Stimulated activated CD8-positive, alpha-beta memory T cell treated with anti-CD3 and anti-CD28 coated beads, Interleukin-12 subunit alpha, Interleukin-12 subunit beta, amount 100 ng/mL, for 4 hours (primary cell): ENCODE measurements around the gene ZMYND12.

ENCODE experiments used
- DNase-seq: peaks from one replicate; pipeline ENCODE4 v3.0.0-alpha.2; 2020; ENCODE audit warnings: low read depth

Gene ZMYND12

DNA sequence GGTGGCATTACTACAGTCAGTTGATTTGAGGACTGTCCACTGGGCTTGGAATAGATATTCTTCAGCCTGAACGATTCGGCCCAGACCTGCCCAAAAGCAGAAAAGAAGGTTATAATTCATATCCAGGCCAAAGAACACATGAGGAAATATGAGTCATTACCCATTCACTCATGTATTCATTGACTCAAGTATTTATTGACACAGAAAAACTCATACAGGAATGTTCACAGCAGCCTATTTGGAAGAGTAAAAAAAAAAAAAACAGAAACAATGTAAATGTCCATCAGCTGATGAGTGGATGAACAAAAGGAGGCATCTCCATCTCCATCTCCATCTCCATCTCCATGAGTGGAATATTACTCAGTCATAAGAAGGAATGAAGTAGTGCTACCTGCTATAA lies 15.9 kb downstream of the ZMYND12 start:
- DNase-seq: no peak

DNA sequence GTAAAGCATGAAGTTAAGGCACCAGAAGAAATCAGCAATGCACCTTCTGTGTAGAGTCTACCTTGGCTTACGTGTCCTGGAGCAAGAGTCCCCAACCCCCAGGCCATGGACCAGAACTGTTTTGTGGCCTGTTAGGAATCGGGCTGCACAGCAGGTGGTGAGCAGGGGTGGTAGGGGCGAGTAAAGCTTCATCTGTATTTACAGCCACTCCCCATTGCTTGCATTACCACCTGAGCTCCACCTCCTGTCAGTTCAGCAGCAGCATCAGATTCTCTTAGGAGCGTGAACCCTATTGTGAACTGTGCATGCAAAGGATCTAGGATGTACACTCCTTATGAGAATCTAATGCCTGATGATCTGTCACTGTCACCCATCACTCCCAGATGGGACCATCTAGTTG lies 21.5 kb downstream of the ZMYND12 start:
- no peak for DNase-seq

DNA sequence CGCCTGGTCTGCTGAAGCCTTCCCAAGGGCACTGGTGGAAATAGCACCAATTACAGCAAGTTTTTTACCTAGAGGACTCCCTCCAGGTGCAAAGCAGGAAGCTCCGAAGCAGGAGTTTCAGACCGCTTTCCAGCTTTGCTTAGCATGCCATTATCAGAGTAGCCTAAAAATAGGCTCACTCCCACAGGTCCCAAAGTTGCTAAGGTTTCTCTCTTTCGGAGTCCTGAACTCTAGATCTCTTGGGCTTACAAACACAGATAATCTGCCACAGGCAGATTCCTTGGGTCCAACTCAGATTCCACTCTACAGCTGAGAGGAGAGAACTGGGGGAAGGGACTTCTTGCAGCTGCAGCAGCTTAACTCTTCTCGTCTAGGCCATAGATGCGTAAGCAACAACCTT lies 22.5 kb downstream of the ZMYND12 start:
- no peak for DNase-seq

DNA sequence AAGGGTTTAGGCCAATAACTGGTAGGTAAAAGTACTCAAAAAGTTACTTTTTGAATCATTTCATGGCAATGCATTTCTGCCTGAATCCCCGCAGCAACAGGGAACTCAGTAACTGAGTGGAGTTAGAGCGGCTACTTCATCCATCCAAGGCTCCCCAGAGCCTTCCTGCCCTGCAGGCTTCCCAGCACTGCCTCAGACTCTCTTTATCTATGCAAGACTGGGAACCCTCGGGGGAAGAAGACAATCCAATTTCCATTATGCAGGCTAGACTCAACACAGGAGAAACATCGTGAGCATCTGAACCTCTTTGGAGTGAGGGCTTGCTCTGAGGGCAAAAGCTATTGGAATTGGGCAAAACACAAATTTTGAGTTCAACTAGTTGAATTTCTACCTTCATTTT lies 23.1 kb downstream of the ZMYND12 start:
- DNase-seq: no peak

DNA sequence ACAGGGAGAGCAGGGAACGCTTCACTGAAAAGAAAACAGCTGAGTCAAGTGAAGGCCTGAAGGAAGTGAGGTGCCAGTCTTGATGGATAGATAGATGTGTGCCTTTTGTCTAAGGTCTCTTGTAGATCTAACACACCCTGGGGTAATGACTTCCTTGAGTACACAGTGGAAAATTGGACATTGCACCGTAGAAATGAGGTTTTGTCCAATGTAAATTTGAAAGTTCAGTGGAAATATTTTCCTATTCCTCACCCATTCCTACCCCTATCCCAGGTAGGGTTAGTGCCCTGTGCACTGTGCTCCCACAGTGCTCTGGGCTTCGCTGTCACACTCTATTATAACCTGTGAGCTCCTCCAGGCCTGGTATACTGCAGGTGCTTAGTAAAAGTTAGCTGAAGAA lies 24.3 kb downstream of the ZMYND12 start:
- DNase-seq: no peak

DNA sequence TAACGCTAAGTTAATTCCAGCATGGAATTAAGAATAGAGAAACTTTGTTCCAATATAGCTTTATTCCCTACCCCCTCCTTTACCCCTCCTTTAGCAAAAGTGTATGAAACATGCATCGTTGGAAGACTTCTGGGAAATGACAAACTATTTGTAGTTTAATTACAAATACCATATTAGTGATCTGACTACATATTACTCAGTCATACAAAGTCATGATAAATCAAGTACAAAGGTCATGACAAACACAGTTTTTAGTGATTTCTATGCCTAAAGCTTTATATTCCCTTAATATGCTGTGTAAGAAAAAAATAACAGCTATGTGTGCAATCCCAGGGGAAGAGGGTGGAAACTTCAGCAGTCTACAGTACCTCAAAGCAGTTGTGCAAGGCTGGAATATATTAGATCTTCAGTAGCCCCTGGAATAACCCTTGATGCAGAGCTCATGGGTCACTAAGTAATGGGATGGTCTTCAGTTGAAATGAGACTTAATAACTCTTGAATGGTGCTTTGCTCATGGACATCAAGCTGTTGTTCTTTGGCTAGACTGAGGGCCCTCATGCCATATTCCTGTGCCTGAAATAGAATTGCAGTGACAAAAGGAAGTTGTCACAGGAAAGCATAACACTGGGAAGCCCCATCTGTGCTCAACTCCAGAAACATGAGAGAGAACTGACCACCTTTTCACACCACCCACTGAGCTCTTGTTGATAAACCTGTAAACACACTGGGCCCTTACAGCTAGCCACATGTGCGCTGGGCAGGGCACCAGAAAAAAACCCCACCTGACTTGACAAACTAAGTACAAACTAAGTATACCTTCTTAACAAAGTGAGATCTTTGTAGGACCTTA lies 25.3 kb downstream of the ZMYND12 start:
- DNase-seq: no peak

DNA sequence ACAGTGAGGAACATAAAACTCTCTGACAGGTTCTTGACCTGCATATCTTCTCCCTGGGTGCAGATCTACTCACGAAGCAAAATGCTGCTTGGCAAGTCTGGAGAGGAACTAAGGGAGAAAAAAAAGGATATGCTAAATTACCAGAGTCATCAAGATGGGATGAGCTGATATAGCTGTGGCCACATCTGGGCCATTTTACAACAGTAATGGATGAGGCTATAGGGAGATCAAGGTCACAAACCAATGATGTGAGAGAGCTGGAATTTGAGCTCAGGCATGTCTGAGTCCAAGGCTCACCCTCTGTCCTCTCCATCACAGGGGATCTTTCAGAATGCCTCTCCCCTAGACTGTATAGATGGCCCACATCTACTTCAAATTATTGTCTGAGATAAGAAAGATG lies 26.2 kb downstream of the ZMYND12 start:
- no peak for DNase-seq

DNA sequence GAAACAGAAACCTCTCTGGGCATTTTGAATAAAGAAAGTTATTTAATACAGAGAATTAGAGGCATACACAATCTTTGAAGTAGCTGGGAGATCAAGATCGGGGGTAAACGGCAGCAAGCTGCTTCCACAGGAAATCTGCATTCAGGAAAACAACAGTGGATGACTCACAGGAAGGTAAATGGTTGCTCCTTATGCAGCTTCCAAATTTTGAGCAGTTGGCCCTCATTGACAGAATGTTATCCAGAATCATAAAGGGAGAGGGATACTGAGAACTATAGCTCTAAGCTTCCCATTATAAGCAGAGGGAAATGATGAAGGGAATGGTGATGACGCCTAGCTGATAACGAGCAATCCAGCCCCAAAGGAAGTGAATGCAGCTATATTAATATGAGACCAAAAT lies 28.6 kb downstream of the ZMYND12 start:
- DNase-seq: no peak

DNA sequence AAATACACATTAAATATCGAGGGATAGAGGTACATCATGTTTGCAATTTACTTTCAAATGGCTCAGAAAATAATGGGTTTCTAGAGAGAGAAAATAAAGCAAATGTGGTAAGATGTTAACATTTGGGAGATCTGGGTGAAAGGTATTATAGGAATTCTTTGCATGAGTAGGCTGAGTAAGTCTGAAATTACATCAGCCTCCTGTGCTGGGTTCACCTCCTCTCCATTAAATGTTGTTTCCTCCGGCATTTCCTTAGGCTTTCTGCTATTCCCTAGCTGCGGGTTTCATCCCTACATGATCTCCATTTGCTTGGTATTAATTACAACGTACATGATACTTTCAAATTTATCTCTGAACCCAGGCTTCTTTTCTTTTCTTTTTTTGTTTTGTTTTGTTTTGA lies 31.6 kb downstream of the ZMYND12 start:
- no peak for DNase-seq

DNA sequence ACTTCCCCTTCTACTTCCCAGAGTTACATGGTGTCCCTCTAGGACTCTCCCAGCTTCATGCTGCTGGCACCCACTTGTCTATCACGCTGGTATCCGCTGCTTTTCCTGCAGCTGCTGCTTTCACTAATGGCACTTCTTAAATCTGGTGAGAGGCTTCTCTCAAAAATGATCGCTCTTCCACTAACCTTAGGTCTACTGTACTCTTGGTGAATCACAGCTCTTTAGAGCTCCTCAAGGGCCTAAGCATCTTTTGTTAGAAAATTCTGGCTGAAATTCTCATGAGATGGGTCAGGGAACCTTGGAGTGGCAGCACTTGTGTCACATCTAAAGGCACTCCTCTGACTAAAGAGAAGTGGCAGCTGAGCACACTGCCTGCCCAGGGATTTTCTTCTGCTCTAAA lies 32.1 kb downstream of the ZMYND12 start:
- DNase-seq: no peak

DNA sequence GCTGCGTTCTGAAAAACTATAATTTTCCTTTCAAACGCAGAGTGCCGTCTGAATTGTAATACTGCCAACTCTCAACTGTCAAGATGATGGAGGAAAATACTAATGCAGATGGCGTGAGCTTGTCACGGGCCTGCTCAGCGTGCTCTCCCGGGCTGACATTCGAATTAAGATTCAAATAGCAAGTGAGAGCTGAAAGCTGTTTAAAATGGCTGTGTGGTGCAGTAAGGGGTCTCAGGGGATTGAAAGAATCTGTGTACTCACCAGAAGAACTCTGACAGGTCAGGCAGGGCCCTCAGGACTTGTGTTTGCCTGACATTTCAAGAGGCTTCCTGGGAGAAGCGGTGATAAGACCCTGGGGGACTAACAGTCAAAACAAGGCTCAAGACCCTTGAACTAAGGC lies 33.1 kb downstream of the ZMYND12 start:
- DNase-seq: no peak

DNA sequence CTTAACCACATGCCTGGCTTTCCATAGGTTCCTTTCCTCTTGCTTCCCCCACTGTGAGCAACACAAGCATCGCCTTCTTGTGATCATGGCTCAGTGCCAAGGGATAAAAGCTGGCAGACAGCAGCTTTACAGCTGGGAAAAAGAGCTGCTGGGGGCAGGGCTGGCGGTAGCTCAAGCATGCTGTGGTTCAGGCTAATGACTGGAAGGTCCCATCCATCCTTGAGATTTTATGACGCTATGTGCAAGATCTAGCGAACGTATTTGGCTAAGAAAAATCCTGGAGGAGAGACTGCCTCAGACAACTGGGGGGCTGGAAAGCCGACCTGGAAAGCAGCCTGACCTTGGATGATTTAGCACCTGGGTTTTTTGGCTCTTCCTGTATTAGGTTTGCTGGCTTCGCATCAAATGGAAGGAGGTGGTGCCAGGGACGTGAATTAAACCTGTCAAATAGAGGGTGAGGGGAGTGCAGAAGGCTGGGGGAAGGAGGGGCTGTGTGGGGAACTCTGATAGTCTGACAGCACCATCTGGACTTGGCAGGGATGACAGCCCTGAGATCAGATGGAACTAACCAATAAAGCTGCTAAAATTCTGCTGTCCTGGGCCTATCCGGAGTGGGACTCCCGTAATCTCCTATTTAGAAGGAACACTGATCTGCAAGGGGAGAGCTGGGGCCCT lies 34.8 kb downstream of the ZMYND12 start:
- DNase-seq: no peak

DNA sequence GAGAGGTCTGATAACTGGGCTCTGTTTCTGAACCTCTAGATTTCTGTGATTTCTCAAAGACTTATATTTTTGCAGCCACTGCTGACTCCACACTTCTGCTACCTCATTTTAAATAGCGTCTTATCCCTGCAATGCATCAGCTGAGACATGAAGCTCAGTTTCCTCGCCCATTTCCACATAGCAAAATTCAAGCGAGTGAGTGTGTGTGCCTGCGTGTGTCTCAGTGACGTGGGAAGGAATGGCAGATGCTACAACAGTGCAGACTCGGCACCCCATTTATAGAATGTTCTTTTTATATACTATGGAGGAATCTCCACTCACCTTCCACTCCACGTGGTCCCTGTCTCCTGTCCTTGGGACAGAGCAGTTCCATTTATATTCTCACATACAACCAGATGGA lies 35.7 kb downstream of the ZMYND12 start:
- DNase-seq: no peak

DNA sequence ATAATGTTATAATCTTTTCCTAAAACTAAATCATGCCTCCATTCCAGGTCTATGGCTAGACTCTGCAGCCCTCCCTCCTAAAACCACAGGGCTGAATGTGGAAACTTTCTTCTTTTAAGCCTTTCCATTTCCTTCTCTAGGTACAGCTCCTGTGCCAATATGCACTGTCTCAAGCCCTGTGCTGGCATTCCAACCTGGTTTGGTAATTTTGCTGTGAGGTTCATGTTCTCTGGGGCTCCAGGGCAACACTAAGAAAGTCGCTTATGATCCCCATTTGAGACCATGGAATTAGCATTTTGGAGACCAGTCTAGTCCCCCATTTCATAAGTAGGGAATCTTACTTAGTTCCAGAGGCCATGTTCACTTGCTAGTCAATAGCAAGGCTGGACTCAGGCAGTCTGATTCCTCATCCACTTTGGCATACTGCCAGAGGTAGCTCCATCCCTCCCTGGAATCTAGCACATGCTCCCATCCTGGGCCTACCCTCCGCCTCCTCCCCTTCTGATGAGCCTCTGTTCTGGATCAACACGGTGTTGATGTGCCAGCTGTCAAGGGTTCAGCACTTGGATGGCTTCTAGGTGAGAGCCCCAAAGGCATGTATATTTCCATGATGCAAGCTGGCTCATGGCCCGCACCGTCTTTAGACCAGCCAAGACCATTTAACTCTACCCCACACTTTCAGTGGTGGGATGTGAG lies 36.5 kb downstream of the ZMYND12 start:
- DNase-seq: no peak

DNA sequence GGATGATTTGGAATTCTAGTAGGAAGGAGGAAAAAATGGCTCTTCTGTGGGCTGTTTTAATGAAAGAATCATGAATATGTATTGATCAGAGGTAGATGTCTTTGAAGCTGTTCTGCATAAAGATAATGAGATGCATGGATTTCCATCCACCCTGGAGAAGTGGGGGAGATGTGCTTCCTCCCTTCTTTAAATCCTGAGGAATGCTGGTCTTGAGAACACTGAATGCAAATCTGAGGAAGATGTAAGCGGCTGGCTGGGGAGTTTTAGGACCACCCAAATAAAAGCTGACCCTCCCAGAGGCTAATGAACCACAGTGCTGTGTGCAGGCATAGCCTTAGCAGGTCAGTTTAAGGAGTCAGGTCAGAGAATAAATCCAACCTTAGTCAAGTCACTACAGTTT lies 37.3 kb downstream of the ZMYND12 start:
- no peak for DNase-seq

DNA sequence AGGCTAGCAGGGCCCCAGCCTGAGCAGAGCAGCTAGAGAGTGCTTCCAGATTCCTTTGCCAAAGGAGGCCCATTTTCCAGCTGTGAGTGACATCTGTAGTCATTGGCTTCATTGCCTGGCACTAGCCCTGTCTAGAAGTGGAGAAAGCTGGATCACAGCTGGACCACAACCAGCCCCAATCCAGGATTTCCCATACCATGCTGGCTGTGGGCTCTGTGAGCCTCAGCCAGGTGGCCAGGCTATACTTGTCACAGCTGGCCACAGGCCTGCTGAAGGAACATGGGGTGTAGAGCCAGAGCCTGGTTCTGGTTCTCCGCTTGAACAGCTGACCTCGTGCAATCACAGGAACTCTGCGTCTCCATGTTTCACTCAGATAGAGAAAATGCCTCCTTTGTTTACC lies 38.7 kb downstream of the ZMYND12 start:
- no peak for DNase-seq

DNA sequence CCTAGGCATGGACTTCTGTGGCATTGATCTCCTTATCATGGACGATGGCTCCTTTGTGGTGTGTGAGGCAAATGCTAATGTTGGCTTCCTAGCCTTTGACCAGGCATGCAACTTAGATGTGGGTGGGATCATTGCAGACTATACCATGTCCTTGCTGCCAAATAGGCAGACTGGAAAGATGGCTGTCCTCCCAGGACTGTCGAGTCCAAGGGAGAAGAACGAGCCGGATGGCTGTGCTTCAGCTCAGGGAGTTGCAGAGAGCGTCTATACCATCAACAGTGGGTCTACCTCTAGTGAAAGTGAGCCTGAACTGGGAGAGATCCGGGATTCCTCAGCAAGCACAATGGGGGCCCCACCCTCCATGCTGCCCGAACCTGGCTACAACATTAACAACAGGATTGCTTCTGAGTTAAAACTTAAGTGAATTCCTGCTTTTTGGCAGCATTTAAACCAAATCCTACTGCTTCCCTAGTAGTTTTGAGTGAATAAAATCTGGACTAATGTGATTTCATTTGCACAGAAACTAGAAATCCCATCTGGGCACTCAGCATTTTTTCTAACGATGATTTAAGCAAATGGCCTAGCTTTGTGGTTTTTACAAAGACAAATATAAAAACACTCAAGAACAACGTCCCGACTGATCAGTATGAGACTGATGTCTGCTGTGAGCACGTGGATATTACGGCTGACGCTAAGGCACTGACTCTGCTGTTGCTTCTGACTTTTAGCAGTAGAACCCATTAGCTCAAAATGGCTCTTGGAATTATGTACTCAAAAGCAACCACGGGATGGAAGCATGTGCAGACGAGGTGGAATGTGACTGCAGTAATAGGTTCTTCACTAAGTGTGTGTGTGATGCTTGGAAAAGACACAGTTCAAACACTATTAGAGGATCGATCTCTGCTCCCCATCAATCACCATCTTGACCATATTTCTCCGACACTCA lies 41.0 kb downstream of the ZMYND12 start:
- DNase-seq: no peak

DNA sequence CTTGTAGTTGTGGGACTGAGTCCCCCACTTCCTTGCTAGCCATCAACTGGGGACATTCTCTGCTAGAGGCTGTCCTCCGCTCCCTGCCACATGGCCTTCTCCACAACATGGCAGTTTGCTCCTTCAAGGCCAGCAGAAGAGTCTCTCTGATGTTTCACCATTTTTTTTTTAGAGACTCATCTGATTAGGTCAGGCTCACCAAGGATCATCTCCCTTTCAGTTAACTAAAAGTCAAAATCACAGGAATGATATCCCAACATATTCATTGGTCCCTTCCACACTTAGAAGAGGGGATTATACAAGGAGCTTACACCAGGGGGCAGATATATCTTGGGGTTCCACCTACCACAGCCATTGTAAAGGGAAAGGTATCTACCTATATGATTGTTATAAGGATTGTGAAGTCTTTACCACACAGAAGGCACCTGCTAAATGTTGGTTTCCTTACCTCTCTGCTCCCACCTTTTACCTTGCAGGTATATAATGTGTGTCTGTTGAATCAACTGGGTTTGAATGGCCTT lies 51.9 kb downstream of the ZMYND12 start:
- no peak for DNase-seq

DNA sequence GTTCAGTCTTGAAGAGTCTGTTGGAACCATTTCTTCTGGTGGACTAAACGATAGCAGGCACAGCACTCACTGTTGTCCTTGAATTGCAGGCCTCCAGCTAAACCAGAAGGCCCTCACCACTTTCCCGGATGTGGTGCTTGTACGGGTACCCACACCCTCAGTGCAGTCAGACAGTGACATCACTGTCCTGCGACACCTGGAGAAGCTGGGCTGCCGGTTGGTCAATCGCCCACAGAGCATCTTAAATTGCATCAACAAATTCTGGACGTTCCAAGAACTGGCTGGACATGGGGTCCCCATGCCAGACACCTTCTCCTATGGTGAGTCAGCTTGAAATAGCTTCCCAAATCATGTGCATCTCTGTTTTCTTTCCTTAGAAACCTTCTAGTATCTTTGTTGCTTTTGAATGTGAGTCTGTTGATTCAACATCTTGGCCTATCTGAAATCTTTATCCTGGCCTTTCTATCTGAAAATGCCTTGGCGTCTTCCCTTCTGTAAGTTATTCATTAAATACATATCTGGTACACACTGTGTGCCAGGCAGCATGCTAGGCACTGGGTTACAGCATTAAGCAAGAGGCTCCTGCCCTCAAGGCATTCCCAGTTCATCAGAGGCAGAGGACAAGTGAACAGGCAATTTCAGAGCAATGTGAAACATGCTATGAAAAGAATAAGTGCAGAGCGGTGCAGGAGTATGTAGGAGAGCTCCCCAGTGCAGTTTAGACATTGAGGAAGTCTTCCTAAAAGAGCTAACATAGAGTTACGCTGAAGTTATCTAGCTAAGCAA lies 56.3 kb downstream of the ZMYND12 start:
- DNase-seq: no peak

DNA sequence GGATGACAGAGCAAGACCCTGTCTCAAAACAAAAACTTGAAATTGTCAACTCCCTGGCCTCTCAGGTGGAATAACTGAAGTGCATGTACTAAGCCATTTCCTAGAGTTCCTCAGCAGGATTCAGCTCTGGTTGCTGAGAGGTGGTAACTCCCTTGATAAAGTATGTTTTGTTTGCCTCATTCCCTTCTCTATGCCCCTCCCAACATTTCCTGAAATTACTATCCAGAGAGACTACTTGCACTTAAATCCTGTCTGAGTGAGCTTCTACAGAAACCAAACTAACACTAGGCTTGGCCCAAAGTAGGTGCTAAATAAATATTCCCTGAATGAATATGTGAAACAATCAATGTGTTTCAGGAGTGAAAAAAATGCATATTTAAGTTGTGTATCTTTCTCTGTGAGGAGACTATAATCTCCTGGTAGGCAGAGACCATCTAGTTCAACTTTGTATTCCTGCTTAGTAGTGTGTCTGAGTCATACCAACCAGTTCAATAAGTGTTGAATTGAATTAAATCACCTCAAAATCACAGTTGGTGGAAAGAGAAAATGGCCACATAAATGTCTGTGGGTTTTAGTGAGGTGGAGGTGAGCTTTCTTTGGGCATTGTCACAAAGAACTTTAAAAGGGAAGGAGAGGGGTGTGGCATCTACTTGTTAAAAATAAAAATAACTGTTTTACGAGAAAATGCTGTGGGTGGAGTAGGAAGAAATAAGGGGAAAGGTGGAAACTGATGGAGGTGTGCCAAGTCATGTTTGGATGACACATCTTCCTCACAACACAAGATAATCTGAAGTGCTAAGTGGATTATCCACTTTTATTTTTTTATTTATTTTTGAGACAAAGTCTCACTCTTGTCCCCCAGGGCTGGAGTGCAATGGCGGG lies 62.6 kb downstream of the ZMYND12 start:
- DNase-seq: no peak
